Adrenal gland (tissue), 5 donors: ENCODE measurements around the gene GPI.

Experiments
- POLR2A ChIP-seq, 2 donors: fragments of 450-650 bp; IDR thresholded peaks; one replicate each; pipeline ENCODE4 v1.6.1; 2017; ENCODE audit warnings: antibody characterized with exemption in 2 of 2, mild to moderate bottlenecking in 2 of 2, moderate library complexity in 1 of 2
- TF ChIP-seq, protein P1 (sequence below), 6 experiments: fragments of 450-650 bp in 4 of 6; fragments of 200-600 bp in 2 of 6; sonication (generic) in 1 of 6; IDR thresholded peaks; 1 replicate in 5 of 6; 2 replicates in 1 of 6; pipeline versions ENCODE4 v1.5.1 to v1.8.0; 2016 to 2021; ENCODE audit warnings: antibody characterized with exemption in 6 of 6, mild to moderate bottlenecking in 2 of 6, moderate library complexity in 1 of 6
- donor health status: DM: no; HTN: no; CAD: no.

DNA sequence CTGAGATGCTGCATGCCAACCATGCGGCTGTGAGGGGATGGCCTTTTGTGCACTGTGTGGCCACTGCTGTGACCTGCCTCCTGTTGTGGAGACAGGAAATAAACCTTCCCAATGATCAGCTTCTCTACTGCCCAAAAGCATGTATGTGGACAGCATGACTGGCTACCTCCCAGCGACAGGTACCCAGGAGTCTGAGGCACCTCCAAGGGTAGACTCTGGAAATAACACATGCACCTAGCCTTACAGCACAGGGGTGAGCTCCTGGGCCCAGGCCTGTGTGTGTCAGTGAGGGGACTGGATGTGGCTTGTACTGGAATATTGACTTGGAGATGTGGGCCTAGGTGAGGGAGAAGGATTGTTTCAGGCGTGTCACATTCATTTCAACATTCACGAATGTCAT lies 7.6 kb upstream of the GPI start:
- TF ChIP-seq, protein P1, sequence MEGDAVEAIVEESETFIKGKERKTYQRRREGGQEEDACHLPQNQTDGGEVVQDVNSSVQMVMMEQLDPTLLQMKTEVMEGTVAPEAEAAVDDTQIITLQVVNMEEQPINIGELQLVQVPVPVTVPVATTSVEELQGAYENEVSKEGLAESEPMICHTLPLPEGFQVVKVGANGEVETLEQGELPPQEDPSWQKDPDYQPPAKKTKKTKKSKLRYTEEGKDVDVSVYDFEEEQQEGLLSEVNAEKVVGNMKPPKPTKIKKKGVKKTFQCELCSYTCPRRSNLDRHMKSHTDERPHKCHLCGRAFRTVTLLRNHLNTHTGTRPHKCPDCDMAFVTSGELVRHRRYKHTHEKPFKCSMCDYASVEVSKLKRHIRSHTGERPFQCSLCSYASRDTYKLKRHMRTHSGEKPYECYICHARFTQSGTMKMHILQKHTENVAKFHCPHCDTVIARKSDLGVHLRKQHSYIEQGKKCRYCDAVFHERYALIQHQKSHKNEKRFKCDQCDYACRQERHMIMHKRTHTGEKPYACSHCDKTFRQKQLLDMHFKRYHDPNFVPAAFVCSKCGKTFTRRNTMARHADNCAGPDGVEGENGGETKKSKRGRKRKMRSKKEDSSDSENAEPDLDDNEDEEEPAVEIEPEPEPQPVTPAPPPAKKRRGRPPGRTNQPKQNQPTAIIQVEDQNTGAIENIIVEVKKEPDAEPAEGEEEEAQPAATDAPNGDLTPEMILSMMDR (IDR thresholded peaks at IDR 0.05), result no peak
- TF ChIP-seq POLR2A (IDR thresholded peaks at IDR 0.05), result no peak
